ENCODE data around the gene KIF13A.

DNA sequence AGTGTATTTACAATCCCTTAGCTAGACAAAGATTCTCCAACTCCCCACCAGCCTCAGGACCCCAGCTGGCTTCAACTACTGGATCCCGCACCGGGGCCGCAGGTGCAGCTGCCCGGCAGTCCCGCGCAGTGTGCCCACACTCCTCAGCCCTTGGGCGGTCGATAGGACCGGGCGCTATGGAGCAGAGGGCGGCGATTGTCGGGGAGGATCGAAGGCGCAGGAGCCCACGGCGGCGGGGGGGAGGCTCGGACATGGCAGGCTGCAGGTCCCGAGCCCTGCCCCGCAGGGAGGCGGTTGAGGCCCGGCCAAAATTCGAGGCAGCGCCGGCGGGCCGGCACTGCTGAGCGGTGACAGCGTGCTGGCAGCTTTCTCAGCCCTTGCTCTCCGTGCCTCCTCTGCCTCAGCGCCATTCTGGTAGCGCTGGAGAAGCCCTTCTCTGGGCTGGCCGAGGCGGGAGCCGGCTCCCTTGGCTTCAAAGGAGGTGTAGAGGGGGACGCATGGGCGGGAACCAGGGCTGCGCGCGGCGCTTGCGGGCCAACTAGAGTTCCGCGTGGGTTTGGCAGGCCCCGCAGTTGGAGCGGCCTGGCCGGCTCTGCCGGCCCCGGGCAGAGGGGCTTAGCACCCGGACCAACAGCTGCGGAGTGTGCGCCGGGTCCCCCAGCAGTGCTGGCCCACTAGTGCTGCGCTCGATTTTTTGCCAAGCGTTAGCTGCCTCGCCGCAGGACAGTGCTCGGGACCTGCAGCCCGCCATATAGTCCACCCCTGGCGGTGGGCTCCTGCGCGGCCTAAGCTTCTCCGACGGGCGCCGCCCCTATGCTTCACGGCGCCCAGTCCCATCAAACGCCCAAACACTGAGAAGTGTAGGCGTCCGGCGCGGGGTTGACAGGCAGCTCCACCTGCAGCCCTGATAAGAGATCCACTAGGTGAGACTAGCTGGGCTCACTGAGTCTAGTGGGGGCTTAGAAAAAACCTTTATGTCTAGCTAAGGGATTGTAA, 32.4 kb upstream of the KIF13A start:
- no peak for TF ChIP-seq CTCF (IDR thresholded peaks at IDR 0.05)
- no peak for TF ChIP-seq EZH2 (IDR thresholded peaks at IDR 0.05)
